ENCODE data around the gene FRRS1L.
"Not testable (repeated sequence)": the region's sequence is repeated elsewhere in the genome, so short reads cannot be mapped to it uniquely, and the experiment has no call there.

Gene FRRS1L

GRCh38 chr9:109126671-109127070 is 40.4 kb downstream of the FRRS1L start:
- not testable (repeated sequence) for DNase-seq

GRCh38 chr9:109124121-109124520 is 42.9 kb downstream of the FRRS1L start:
- no peak for DNase-seq

DNA sequence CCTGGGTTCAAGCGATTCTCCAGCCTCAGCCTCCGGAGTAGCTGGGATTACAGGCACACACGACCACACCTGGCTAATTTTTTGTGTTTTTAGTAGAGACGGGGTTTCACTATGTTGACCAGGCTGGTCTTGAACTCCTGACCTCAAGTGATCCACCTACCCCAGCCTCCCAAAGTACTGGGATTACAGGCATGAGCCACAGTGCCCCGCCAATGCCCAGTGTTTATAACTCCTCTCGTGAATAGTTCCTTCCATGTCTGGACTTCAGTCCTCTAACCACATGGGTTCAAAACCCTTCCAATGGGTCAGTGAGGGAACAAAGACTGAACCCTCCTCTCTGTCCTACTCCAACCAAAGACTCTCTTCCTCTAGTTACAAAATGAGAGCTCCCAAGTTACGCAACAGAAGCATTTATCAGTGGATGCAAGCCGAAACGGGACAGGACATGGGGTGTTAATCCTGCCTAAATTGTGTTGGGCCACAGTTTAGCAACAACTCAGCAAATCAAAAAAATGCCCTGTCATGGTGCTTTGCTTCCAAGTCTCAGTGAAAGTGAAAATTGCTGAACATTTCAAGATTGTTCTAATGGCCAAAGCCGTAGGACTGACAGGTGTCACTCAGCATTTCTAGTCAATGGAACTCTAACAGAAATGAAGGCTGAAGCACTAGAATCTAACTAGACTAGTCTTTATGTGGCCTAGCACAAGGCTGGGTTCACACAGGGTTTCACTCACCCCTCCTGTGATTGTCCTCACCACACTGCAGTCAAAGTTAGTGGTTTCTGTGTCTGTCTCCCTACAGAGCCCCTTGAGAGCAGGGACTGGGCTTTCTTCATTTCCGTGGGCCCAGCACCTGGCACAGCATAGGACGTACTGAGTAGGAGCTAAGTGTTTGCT is 44.1 kb downstream of the FRRS1L start:
- DNase-seq, result no peak

DNA sequence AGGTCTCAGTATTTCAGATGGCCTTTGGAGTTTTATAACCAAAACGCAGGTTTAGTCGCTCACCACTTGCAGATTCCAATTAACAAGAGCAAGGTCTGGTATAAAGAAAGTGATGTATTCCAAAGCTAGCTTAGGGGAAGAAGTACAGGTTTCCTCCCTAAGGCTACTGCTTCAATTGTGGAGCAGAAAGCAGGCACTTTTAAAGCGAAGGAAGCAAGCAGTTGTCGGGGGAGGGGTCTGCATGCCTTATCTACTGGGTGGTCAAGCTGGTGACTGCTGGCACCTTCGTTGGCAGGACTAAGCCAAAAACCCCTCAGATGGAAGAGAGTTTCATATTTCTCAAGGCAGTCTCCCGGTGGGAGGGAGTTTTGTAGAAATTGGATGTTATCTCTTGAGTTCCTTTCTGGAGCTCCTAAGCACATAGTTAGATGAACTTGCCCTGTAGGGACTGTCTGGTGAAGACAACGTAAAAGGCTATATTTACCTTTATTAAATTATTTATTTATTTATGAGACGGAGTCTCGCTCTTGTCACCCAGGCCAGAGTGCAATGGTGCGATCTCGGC is 45.7 kb downstream of the FRRS1L start:
- no peak for DNase-seq

DNA sequence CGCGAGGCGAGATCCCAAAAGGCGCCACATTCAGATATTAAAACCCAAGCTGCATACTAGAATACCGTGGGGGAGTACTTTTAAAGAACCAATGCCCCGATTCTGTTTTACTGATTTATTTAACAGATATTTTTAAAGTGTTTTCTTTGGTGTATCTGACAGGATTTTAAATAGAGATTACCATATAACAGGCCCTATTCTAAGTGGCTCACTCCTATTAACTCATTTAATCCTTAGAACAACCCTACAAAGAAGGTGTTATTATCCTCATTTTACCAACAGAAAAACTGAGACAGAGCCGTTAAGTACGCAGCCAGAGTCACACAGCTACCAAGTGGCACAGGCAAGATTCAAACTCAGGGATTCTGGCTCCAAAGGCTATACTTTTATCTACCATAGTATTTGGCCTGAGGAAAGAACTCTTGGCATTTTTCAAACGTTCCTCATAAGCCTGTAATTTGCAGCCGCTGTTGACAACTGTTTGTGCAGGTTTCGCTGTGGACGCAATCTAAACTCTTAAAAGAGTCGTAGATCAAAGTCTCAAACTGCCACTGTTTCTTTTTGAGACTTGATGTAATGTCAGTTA is 46.8 kb downstream of the FRRS1L start:
- DNase-seq, result no peak

GRCh38 chr9:109119439-109120203 is 47.4 kb downstream of the FRRS1L start, which contains the start of gene TMEM245:
TMEM245 (minus strand) TSS chr9:109119947; CDS start chr9:109119913, 34 bp downstream.
- DNase-seq, result peak; percentile 96

GRCh38 chr9:109118808-109119438 is 48.1 kb downstream of the FRRS1L start:
- DNase-seq, result no peak

GRCh38 chr9:109117856-109118807 is 48.9 kb downstream of the FRRS1L start:
- DNase-seq, result peak; percentile 48

- DNase-seq, result no peak
These were observed 51.0 kb downstream of the FRRS1L start for GRCh38 chr9:109115931-109116526.

- peak; percentile 75 for DNase-seq
These were observed 52.4 kb downstream of the FRRS1L start for GRCh38 chr9:109114670-109115069.

- no peak for DNase-seq
These were observed 53.0 kb downstream of the FRRS1L start for GRCh38 chr9:109113892-109114609.

DNA sequence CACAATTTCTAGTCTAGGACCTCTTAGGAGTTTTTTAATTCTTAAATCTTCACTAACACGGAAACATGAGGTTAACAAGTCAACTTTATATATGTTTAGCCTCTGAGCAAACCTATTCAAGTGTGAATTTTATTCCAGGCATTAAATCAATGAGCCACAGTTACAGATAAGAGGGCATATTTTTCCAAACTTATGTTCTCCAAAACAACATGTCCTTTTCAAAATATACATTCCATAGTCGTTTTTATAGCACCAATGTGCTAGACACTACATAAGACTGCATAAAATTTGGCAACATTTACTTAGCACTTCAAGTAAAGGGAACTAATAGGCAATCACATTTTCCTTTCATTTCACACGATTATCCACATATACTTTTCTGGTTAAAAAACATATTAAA is 53.8 kb downstream of the FRRS1L start:
- DNase-seq, result no peak

DNA sequence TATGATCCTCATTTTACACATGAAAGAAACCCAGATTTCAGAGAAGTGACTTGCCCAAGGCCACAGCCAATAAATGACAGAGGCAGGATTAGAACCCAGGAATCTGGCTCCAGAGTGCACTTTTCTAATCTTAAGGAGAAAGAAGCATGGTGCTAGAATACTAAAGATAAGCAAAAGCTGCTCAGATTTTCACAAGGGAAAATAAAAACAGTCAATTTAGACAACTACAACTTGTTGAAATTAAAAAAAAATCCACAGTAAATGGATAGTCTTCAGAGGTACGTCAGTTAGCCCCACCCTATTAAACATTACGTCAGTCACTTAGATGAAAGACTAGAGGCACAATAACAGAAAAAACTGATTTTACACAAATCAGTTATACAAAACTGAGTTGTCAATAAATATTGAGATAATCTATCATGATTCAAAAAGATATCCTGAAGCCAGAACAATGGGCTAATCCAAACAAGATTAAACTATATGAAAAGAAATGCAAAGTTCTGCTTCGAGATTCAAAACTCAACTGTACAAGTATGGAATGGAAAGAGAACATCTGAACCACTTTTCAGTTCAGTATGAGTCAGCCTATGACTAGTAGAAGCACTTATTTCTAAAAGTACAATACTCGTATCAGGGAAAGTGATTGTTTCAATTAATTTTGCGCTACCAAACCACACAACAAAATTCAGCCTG is 56.6 kb downstream of the FRRS1L start:
- DNase-seq, result peak; percentile 30

DNA sequence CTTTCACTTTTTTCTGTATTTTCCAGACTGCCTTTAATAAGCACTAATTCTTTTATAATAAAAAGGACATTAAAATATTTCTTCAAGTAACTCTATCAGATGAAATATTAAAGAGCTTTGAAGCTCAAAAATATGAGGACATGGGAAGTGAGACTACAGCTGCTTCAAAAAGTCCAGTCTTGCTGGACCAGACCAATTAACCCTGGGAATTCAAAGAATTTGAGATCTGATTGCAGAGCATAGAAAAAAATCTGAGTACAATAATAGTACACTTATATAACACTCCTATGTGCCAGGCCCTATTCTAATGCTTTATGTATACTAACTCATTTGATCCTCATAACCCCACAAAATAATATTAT is 57.1 kb downstream of the FRRS1L start:
- DNase-seq, result peak; percentile 23

GRCh38 chr9:109108318-109108717 is 58.7 kb downstream of the FRRS1L start:
- DNase-seq, result no peak

DNA sequence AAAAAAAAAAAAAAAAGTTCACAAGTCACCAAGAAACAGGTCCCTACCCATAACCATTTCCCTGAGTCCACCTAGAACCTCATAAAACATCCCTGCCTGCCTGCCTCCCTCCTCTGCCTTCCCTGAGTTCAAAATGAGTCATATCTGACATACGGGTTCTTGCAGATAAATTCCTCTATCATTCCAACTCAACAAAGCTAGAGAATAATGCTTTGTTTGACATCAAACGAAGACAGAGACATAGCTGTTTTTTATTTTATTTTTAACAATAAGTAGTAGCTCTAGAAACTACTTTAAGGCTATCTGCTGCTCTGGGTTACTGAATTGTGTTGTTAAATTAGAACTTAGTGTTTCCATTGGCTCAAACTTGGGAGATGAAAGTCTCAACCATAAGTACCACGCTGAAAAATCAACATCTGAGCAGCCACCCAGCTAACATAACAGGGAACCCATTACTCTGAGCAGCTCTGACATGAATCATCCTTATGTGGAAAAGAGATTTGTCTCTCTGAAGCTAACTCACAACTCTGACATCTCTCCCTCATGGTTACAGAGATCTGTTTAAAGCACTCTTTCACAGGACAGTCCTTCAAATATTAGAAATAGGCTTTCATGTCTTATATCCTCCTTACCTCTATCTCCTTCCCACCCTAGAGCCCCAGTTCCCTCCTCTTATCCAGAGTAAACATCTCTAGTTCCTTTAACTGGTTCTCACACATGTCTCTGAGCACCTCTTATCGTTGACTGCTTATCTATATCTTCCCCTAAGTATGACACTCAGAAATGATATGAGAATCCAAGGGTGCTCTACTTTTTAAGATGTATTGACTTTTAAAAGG is 59.4 kb downstream of the FRRS1L start:
- peak; percentile 87 for DNase-seq

DNA sequence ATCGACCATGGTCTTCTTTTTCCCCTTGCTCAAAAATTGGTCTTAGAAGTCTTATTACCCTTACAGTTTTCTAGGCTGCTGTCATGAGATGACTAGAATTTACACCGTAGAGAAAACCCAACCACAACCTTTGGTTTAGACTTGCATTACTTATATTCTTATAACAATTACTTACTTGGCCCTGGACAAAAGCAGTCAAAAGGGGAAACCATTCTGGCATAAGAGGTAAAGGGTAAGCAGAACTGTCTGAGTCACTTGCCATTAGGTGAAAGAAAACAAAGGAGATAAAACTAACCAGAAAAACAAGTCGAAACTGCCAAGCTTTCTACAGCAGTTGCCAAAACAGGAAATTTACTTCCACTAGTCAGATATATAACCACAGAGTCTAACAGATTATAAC is 65.2 kb downstream of the FRRS1L start:
- DNase-seq, result peak; percentile 58

DNA sequence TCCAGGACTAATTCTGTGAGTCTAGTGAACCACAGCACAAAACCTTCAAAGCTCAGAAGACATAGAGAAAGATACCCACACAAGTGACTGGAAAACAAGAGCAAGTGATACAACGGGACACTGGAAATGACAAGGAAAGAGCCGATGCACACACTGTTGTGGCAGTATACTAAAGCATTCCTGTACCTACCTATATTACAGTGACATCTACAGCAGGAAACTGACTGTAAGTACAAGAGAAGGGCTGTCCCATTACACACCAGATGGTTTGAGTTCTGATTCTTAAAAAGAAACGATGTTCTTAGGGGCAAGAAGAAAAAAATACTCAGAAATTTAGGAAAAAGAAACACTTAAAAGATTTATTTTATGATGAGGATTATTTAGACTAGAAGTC is 65.8 kb downstream of the FRRS1L start:
- no peak for DNase-seq
